GM18526 (cell line): ENCODE results near the gene MYEF2.

ENCODE experiments used
- POLR2A ChIP-seq: IDR thresholded peaks from 3 replicates; pipeline ENCODE4 v1.6.1; 2011; ENCODE audit not compliant: insufficient read length; ENCODE audit errors: extremely low read depth

Gene MYEF2, protein sequence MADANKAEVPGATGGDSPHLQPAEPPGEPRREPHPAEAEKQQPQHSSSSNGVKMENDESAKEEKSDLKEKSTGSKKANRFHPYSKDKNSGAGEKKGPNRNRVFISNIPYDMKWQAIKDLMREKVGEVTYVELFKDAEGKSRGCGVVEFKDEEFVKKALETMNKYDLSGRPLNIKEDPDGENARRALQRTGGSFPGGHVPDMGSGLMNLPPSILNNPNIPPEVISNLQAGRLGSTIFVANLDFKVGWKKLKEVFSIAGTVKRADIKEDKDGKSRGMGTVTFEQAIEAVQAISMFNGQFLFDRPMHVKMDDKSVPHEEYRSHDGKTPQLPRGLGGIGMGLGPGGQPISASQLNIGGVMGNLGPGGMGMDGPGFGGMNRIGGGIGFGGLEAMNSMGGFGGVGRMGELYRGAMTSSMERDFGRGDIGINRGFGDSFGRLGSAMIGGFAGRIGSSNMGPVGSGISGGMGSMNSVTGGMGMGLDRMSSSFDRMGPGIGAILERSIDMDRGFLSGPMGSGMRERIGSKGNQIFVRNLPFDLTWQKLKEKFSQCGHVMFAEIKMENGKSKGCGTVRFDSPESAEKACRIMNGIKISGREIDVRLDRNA

DNA sequence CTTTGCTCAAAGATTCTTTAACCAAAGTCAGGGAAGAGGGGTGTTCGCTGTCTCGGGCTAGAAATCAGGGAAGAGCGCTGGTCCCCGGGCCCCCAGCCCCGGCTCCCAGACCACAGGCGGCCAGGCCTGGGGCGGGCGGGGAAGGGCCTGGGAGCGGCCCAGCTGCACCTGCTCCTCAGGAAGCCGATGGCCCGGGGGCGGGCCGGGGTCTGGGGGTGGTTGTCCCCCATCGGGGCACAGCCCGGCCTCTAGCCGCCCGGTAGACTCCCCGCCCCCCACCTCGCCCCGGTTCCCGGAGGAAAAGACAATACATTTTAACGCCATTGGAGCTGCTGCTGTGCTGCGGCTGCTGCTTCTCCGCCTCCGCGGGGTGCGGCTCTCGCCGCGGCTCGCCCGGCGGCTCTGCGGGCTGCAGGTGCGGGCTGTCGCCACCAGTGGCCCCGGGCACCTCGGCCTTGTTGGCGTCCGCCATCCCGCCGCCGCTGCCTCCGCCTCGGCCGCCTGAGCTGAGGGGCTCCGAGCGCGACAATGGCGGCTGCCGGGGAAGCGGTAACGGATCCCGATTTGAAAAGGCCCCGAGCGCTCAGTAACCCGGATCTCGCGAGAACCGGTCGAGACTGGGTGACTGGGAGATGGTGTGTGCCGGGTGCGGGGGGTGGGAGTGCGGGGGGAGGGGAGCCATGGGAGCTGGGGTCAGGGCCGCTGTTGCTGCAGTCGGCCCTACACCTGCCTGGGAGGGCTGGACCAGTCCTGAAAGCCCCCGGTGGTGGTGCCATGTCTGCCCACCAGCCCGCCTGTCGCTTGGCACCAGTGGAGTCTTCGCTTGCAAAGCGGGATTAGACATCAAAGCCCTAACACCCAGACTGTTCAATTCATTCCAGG is at the start of gene MYEF2:
TSS of gene MYEF2 (minus strand) at position 530 of the 882 bp plus-strand sequence. CDS start at position 472, 58 bp downstream.
- TF ChIP-seq POLR2A: peak; percentile 60

DNA sequence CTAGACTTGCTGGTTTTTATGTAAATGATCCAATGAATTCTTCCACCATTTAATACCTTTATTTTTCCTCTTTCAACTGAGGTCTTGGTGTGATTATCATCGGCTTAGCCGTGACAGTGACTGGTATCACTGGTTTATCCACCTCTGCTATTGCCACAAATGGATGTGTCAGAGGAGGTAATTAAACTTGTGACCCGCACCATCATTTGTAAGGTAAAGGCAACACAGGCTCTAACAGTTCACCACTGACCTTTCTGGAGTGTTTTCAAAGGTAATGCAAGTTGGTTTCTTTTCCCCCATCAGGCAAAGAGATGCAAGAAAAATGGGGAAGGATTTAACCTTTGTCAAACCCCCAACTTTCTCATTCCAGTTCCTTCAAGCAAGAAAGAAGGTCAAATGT is 47.7 kb upstream of the MYEF2 start:
- TF ChIP-seq POLR2A: no peak

DNA sequence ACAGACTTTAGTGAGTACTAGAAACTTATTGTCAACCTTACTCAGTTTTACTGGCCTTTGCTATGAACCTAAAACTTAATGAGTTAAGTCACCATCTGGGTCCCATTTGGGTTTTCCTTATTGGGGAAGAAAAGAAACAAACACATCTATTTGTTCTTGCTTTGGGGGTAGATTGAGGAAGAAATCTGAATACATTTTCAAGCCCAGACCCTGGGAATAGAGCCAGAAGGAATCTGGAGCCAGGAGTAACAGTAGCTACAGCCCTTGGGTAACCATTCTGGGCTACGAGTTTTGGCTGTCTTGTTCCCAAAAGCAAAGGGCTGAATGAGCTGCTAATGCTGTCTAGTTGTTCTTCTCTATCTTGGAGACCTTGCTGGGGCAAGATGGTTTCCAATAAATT is 44.5 kb upstream of the MYEF2 start:
- no peak for TF ChIP-seq POLR2A

DNA sequence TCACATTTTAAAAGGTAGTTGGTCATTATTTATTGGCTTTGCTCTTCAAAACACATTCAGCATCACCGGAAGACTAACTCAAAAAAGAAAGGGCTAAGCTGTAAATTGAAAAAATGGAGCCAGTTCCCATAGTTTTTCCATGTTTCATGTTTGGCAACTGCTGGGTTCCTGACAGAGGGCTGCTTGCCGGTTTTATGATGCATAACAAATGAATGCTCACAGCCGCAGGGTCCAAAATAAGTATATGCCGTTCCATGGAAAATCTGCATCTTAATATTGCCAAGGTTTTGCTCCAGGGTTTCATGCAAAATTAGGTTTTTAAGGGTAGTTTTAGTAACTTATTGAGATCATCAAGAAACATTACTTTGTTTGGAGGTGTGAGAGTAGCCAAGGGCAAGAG is 43.8 kb upstream of the MYEF2 start:
- TF ChIP-seq POLR2A: no peak

DNA sequence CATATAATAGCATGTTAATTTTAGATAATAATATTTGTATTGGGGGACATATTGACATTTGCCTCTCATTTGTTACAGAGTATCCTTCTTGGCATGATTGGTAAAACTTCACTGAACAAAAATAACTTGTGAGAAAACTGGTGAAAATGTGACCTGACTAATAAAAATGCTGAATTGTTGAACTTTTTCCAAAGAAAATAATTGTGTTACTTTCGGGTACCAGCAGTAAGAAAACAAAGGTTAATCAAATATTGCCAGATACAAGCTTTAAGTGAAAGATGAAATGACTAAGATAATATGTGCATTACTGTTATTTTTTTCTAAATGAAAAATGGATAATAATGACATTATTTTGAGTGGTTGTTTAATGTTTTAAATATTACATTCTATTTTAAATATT is 43.2 kb upstream of the MYEF2 start:
- TF ChIP-seq POLR2A: no peak

DNA sequence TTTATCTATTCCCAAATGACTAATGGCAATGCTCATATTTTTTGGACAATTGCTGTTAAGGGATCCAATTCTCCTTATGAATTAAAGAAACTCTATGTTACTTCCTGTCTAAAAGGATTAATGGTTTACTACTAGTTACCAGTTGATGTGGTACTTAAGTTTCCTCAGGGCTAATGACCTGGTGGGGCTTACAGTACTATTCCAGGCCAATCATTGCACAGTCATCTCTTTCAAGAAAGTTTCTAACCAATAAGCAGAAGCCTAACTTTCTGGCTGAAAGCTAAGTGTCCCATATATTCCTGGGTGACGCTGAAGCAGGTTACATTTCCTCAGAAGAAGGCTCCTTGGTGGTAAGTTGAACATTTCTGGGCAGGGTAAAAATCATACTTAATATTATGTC is 27.9 kb upstream of the MYEF2 start, which contains the start of gene SLC12A1:
TSS of gene SLC12A1 (plus strand) at position 322 of the 400 bp plus-strand sequence. CDS start 1,418 bp downstream, outside the sequence.
- TF ChIP-seq POLR2A: no peak

DNA sequence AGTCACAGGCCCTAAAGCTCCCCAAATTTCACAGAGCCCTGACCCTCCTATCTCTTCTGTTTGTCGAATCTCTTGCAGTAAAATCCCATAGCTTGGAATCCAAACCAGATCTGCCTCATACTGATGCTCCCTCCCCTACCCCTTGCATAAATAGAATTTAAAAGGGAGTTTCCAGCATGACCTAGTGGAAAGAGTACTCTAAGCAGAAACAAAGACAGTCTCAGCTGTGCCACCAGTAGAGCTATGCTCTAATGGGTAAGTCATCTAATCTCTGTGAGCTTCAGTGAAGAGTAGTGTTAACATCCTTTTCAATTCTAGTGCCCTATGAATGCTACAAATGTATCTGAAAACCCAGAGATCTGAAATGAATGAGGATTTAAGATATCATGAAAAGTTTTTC is 24.0 kb upstream of the MYEF2 start:
- no peak for TF ChIP-seq POLR2A

DNA sequence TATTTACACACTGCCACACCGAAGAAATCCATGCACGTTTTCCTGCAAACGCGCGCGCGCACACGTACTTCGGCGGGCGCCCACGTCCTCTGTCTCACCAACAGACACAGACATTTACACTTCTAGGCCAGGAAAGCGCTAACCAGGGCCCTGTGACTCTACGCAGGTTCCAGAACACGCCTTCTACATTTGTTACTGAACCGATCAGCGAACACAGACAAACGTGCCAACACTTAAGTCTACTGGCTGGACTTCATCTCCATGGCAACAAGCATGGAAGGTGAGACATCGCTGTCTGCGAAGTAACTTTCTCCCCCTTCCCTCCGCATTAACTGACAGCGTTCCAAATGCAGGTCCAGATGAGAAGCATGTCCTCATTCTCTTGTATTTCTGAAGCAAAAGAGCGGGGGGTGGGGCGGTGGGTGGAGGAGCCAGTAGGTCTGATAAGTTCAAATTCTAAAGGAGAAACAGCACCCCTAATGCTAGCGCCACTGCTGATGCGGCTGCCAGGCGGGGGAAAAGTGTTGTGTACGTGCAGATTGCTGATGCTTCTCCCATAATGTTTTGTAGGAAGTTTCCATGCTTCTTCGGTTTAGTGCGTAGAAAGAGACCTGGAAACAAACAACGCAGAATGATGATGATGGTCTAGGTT is 13.6 kb upstream of the MYEF2 start, which contains the start of gene CTXN2:
TSS of gene CTXN2 (plus strand) at position 92 of the 652 bp plus-strand sequence. CDS start 9,636 bp downstream, outside the sequence.
- no peak for TF ChIP-seq POLR2A

DNA sequence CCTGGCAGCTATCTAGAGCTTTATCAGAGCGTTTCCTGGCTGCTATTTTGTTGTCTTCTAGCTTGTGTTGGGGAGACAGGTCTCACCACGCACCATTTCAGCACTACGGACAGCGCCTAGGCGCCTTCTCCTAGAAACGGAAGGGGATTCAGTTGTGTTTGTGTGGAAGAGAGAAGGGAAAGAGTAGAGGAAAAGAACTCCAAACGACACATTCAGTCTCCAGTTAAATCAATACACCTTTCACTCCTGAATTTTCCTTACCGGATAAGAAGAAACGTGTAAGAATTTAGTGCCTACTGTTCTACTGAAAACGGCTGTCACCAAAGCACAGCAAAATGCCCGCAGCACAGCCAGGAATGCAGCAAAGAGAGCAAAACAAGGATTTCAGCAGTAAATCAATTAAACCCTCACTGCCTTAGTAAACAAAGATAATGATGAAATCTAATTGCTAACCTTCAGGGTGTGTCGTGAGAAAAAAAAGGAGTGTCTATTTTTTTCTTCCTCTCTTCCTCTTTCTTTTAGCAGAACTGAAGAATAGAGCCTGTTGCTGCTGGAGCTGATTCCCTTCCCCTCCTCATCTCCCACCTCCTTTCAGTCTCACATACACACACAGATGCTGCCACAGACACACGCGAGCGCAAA is 13.0 kb upstream of the MYEF2 start:
- no peak for TF ChIP-seq POLR2A

DNA sequence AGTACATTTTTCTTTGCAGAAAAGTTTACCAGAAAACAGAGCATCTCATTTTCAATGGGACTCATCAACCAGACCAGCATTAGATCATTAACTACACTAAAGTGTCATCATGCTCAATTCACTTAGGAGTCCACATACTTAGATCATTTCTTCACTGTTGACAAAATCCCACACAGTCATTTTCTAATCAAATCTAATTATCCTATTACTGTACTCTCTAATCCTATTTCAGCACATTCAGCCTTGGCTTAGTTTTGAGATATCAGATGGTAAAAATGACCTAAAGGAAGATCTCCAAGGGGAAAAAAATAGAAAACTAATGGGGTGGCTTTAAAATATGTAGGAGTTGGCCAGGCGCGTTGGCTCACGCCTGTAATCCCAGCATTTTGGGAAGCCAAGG is 8.2 kb upstream of the MYEF2 start:
- TF ChIP-seq POLR2A: no peak

DNA sequence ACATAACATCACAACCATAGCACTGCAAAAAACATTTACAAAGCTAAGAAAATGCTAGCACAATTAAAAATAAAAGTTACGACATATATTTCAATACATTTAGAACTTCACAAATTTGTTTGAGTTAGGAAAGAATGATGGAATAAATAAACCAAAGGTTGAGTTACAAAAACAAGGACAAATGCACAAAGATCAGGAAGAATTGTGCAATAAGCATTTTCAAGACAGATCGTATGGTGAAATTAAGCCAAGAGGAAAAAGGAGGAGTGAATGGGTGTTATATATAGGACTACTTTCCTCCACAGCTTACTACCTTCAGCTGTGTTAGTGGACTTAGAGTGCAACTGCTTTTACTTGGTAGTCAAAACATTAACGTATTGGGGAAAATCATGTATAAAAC is 7.4 kb upstream of the MYEF2 start:
- no peak for TF ChIP-seq POLR2A

DNA sequence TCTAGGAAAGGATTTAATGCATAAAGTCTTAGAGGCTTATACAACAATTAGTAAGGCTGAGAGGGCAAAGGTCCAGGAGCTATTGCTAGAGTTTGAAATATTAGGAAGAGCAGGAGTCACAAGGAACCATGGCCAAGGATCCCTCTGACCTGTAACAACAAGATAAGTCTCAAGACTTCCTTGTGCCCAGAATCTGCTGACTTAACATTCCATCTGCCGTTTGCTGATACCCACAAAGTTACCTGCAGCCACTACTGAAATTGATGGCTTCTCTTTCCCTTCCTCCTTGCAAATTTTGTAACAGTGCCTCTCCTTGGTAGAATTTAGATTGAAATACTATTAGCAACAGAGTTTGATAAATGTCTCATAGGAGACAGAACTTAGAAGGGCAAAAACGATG is 4.7 kb upstream of the MYEF2 start:
- TF ChIP-seq POLR2A: no peak

DNA sequence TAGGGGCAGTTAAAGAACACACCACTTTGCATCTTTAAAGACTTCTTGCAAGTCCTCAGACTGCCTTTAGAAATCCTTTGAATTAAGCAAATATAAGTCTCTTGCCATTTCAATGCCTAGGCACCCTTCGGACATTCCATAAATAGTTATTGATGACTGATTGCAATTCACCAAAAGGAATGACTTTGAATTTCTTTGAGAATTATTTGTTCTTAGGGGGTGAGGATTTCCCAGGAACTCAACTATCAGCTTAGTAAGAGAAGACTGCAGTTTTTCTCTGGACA is 495 bp upstream of the MYEF2 start:
- no peak for TF ChIP-seq POLR2A

DNA sequence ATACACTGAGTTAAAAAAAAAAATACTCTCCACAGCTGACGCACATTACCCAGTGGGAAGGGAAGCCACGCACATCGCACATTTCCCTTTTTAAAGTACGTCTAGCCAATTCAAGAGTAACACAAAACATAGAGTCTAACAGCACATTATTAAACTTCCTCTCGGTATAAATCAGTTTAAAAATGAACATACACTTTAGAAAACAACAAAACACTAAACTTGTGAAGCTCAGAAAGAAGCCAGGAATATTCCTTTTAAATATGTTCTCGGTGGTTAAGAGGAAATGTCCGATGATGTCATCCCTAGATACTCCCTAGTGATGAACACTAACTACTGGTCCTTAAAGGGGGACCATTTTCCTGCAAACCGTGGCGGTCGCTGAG is 721 bp downstream of the MYEF2 start:
- no peak for TF ChIP-seq POLR2A

DNA sequence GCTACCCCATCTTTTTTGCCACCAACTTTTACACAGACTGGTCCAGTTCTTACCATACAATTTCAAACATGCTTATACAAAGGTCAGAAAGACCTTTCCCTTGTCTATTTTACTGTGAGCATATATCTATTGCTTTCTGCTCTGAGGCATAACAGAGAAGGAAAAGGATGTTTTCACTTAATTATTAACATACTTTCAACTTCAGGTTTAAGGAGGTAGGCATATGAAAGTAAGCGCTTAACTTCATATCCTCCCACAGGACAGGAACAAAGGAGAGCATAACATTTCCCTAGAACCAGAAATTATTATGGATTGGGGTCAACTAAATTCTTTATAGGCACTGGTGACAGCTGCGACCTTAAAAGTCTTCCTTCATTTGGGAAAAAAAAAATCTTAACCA is 1.1 kb downstream of the MYEF2 start:
- TF ChIP-seq POLR2A: no peak
